ENCODE results near the gene CNTRL. TPM values are rescaled to one million over a fixed set of nuclear protein-coding genes. Genes with fewer than 3 reads are reported as not detected.

The CNTRL gene
- total and polyA plus RNA-seq, 2 of the 8 experiments (the other 6 are each of a cell fraction or from before 2014, with no cell fraction given) = 5.1 to 13.9 TPM

- Histone ChIP-seq H2BK15ac (ENCODE audit: low read length) (no peak overlapping the region), H3K56ac (replicated peaks; ENCODE audit: insufficient read length, low read depth, low read length) (no peak overlapping the region), H4K91ac (replicated peaks; ENCODE audit: insufficient read length, low read length) (no peak overlapping the region), H2BK20ac (ENCODE audit: low read length) (no peak overlapping the region), H3K4me2 (ENCODE audit: insufficient read depth in 1 of 2, low read depth in 2 of 2, low read length in 2 of 2) (no peak overlapping the region), H3K79me1 (ENCODE audit: low read depth, low read length) (no peaks in the 10 kb centered on the region), H4K20me1 (replicated peaks in 1 of 2; ENCODE audit: control insufficient read depth in 1 of 2, insufficient read depth in 2 of 2, low read length in 2 of 2) (no peaks in the 10 kb centered on the region), H2BK12ac (ENCODE audit: low read depth, low read length) (no peak overlapping the region), H3K27me3 (replicated peaks in 1 of 4; ENCODE audit: control insufficient read depth in 3 of 4, extremely low read depth in 1 of 4, insufficient read depth in 3 of 4, low read length in 3 of 4) (no peaks in the 10 kb centered on the region), H3K27ac (ENCODE audit: low read depth, low read length) (no peak overlapping the region), H3K23ac (ENCODE audit: insufficient read length) (no peak overlapping the region), H3K36me3 (ENCODE audit: control insufficient read depth in 2 of 4, insufficient read depth in 4 of 4, low read length in 3 of 4) (peaks cover 0 to 12% (median 3%) of the 10 kb centered on the region in 4 experiments; a peak in 5 of 8 replicates), H3K4me3 (ENCODE audit: extremely low read depth in 1 of 4, insufficient read depth in 2 of 4, low read depth in 3 of 4, low read length in 4 of 4) (no peak overlapping the region), H3K9ac (replicated peaks in 1 of 4; ENCODE audit: extremely low read depth in 1 of 4, low read depth in 3 of 4, low read length in 3 of 4) (no peak overlapping the region), H2BK5ac (ENCODE audit: low read depth, low read length) (no peak overlapping the region), H3K79me2 (ENCODE audit: control insufficient read depth in 1 of 2, insufficient read depth in 2 of 2, low read length in 2 of 2) (no peaks in the 10 kb centered on the region), H3K9me3 (ENCODE audit: insufficient read depth in 2 of 2, low read depth in 1 of 2, low read length in 1 of 2) (no peaks in the 10 kb centered on the region), H4K8ac (ENCODE audit: extremely low read depth, insufficient read depth, low read length) (no peak overlapping the region), H2AK5ac (ENCODE audit: low read depth, low read length) (no peak overlapping the region), H2AFZ (ENCODE audit: low read length) (no peak overlapping the region), H3K23me2 (ENCODE audit: low read depth, low read length) (no peaks in the 10 kb centered on the region; the same call in 1 of the 2 replicates), H3K4ac (replicated peaks; ENCODE audit: insufficient read length, low read depth, low read length) (no peak overlapping the region), H4K5ac (ENCODE audit: insufficient read length, low read depth, low read length) (no peak overlapping the region), H3K14ac (ENCODE audit: insufficient read length) (no peak overlapping the region), H3K18ac (ENCODE audit: extremely low read depth, low read length) (no peak overlapping the region), H2BK120ac (replicated peaks; ENCODE audit: low read depth, low read length) (no peak overlapping the region), H3K4me1 (replicated peaks in 1 of 4; ENCODE audit: control insufficient read depth in 3 of 4, insufficient read depth in 4 of 4, low read length in 3 of 4) (peaks cover 0 to 3% (median 0%) of the 10 kb centered on the region in 4 experiments; a peak in 1 of 7 replicates)
- no peak for FAIRE-seq
- WGBS, 2 experiments (ENCODE audit: extremely low coverage in 1 of 2, insufficient coverage in 1 of 2, insufficient read length in 1 of 2, insufficient replicate concordance in 2 of 2, low coverage in 1 of 2, low lambda C conversion rate in 2 of 2, missing lambda C conversion rate in 1 of 2) = 82% methylated on average over 2 of the region's 2 CpGs; no CpG with 5 or more reads in 1 of the 2 experiments
- DNase-seq (ENCODE audit: low read depth in 1 of 2, low spot score in 2 of 2) = no peak
- ChIA-PET POLR2A (ENCODE audit: partially characterized antibody) (no interaction called here), CTCF (ENCODE audit: partially characterized antibody) (interaction anchor here (0.6 to 1.5 kb wide), 2 partner anchors 163 to 407 kb away, joined by 3 to 4 read pairs; no protein-coding TSS in a partner anchor)
- TF ChIP-seq RXRA (IDR thresholded peaks at IDR 0.05; ENCODE audit: insufficient read depth, low read depth, low read length) (no peak), SAP30 (IDR thresholded peaks at IDR 0.05; ENCODE audit: insufficient read depth, insufficient replicate concordance, low read length) (no peak), MAFK (IDR thresholded peaks at IDR 0.05; ENCODE audit: low read depth, low read length) (no peak), CTCF (IDR thresholded peaks at IDR 0.05; ENCODE audit: control extremely low read depth in 1 of 3, insufficient read depth in 1 of 3, low read depth in 1 of 3, low read length in 3 of 3) (no peak), SIN3A (conservative IDR thresholded peaks at IDR 0.05 in 1 of 2, IDR thresholded peaks at IDR 0.05 in 1 of 2; ENCODE audit: low read depth in 1 of 2, low read length in 2 of 2) (no peak), EZH2 (IDR thresholded peaks at IDR 0.05; ENCODE audit: low read depth, low read length, severe bottlenecking) (no peak), SIX5 (IDR thresholded peaks at IDR 0.05; ENCODE audit: low read depth, low read length) (no peak), CHD1 (IDR thresholded peaks at IDR 0.05; ENCODE audit: low read depth, low read length) (no peak)
Measured at GRCh38 chr9:121143771-121144170, 69.0 kb downstream of the CNTRL start.
